Left renal cortex interstitium (tissue), 4 donors: ENCODE results near the gene GOLIM4. TPM values are rescaled to one million over a fixed set of nuclear protein-coding genes. Genes with fewer than 3 reads are reported as not detected.

Experiments
- DNase-seq, 4 donors: peaks; one replicate each; pipeline ENCODE4 v3.0.0-alpha.2; 2013; ENCODE audit warnings: low read depth in 4 of 4, low spot score in 2 of 4, missing footprints in 1 of 4
- polyA plus RNA-seq, 4 donors: library from polyadenylated mRNA; unstranded; fragments of 120-200 nt; gene quantifications; one replicate each; pipeline ENCODE4 v1.2.1, GENCODE V29; 2013; ENCODE audit not compliant: insufficient read length in 4 of 4

The GOLIM4 gene
- polyA plus RNA-seq, 4 donors = 93.1 to 113 (median 108) TPM

GRCh38 chr3:168100777-168101492 is 5.2 kb upstream of the GOLIM4 start:
- no peak for DNase-seq

GRCh38 chr3:168097381-168097780 is 1.7 kb upstream of the GOLIM4 start:
- DNase-seq = no peak

GRCh38 chr3:168096210-168096652 is 507 bp upstream of the GOLIM4 start:
- DNase-seq = peak; percentile 66 to 84 (median 74)

GRCh38 chr3:168094877-168095610 is 680 bp downstream of the GOLIM4 start:
- peak in 1 of 4 donors; percentile 46 for DNase-seq

- DNase-seq = no peak
Observed at GRCh38 chr3:168094580-168094876, 1.2 kb downstream of the GOLIM4 start.

- DNase-seq = no peak
Observed at GRCh38 chr3:168093790-168094189, 1.9 kb downstream of the GOLIM4 start.

- DNase-seq = no peak
Observed at GRCh38 chr3:168093229-168093628, 2.5 kb downstream of the GOLIM4 start.

- DNase-seq = no peak
Observed at GRCh38 chr3:168091941-168092340, 3.8 kb downstream of the GOLIM4 start.

- DNase-seq = no peak
Observed at GRCh38 chr3:168091302-168091858, 4.3 kb downstream of the GOLIM4 start.

GRCh38 chr3:168090306-168091085 is 5.2 kb downstream of the GOLIM4 start:
- DNase-seq = no peak

GRCh38 chr3:168089179-168089771 is 6.4 kb downstream of the GOLIM4 start:
- no peak for DNase-seq

GRCh38 chr3:168088106-168088720 is 7.5 kb downstream of the GOLIM4 start:
- no peak for DNase-seq

- no peak for DNase-seq
Observed at GRCh38 chr3:168087539-168087938, 8.2 kb downstream of the GOLIM4 start.

- DNase-seq = no peak
Observed at GRCh38 chr3:168086541-168087260, 9.0 kb downstream of the GOLIM4 start.

GRCh38 chr3:168085491-168086119 is 10.1 kb downstream of the GOLIM4 start:
- DNase-seq = no peak

- DNase-seq = no peak
Observed at GRCh38 chr3:168083906-168084305, 11.8 kb downstream of the GOLIM4 start.

- DNase-seq = no peak
Observed at GRCh38 chr3:168081856-168082255, 13.9 kb downstream of the GOLIM4 start.

GRCh38 chr3:168081171-168081771 is 14.5 kb downstream of the GOLIM4 start:
- DNase-seq = no peak
